GM21447 (cell line): Measurements from ENCODE around the gene SYNGR1.
"Not testable (repeated sequence)": the region's sequence is repeated elsewhere in the genome, so short reads cannot be mapped to it uniquely, and the experiment has no call there.

ENCODE experiments used
- ATAC-seq: cut with Tn5 transposase; IDR thresholded peaks from one replicate; pipeline ENCODE4 v1.9.1; 2021; ENCODE audit not compliant: unreplicated experiment

The SYNGR1 gene

GRCh38 chr22:39350757-39351688 lies 1.2 kb downstream of the SYNGR1 start:
- ATAC-seq = no peak

GRCh38 chr22:39351689-39352214 lies 2.0 kb downstream of the SYNGR1 start:
- no peak for ATAC-seq

- ATAC-seq = no peak
These were observed 2.6 kb downstream of the SYNGR1 start for GRCh38 chr22:39352306-39352891.

GRCh38 chr22:39353346-39353745 lies 3.6 kb downstream of the SYNGR1 start:
- no peak for ATAC-seq

GRCh38 chr22:39355080-39355479 lies 5.3 kb downstream of the SYNGR1 start:
- ATAC-seq = no peak

GRCh38 chr22:39355805-39356204 lies 6.0 kb downstream of the SYNGR1 start:
- not testable (repeated sequence) for ATAC-seq

GRCh38 chr22:39356464-39356863 lies 6.7 kb downstream of the SYNGR1 start:
- no peak for ATAC-seq

GRCh38 chr22:39357110-39358108 lies 7.6 kb downstream of the SYNGR1 start:
- not testable (repeated sequence) for ATAC-seq

GRCh38 chr22:39358197-39358596 lies 8.4 kb downstream of the SYNGR1 start:
- ATAC-seq = not testable (repeated sequence)

- ATAC-seq = no peak
These were observed 9.9 kb downstream of the SYNGR1 start for GRCh38 chr22:39359659-39360195.

GRCh38 chr22:39360242-39360641 lies 10.5 kb downstream of the SYNGR1 start:
- ATAC-seq = no peak

GRCh38 chr22:39360674-39361413 lies 11.1 kb downstream of the SYNGR1 start:
- no peak for ATAC-seq

GRCh38 chr22:39361496-39361895 lies 11.7 kb downstream of the SYNGR1 start:
- ATAC-seq = no peak

- ATAC-seq = no peak
These were observed 12.5 kb downstream of the SYNGR1 start for GRCh38 chr22:39362271-39362670.

- no peak for ATAC-seq
These were observed 13.1 kb downstream of the SYNGR1 start for GRCh38 chr22:39362932-39363331.

- no peak for ATAC-seq
These were observed 14.1 kb downstream of the SYNGR1 start for GRCh38 chr22:39363751-39364515.

GRCh38 chr22:39364714-39365491 lies 15.1 kb downstream of the SYNGR1 start:
- ATAC-seq = no peak

- ATAC-seq = no peak
These were observed 15.6 kb downstream of the SYNGR1 start for GRCh38 chr22:39365492-39365780.

- ATAC-seq = no peak
These were observed 17.2 kb downstream of the SYNGR1 start for GRCh38 chr22:39367035-39367434.
